DMS53 (cell line): Measurements from ENCODE around the gene ADAMTS2.

Experiments
- DNase-seq: peaks from one replicate; lab custom pipeline; 2025; lab: John Stamatoyannopoulos, UW

ADAMTS2 gene

GRCh38 chr5:179311091-179311470 is 34.2 kb downstream of the ADAMTS2 start:
- DNase-seq = no peak

- DNase-seq = no peak
These were observed 34.7 kb downstream of the ADAMTS2 start for GRCh38 chr5:179310439-179311090.

DNA sequence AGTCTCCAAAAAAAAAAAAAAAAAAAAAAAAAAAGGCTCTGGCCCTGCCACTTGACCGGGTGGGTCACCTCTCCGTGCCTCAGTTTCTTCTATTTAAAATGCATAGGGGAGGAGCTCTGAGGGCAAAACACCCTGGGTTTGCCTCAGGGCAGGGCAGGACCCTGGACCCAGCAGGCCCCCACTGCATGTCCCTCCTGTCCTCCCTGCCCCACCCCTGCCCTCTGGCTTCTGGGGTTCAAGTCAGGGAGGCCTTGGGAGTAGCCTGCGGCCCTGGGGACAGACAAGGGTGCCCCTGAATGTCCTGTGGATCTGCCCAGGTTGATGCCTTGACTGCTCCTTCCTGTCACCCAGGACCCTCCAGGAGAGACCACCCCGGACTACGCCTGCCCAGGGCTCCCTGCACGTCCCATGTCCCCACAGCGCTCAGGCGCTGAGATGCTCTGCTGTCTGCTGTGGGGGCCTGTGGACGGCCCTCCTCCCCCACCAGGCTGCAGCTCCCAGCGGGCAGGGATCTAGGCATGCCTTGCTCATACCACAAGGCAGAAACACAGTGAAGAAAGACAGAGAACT is 35.4 kb downstream of the ADAMTS2 start:
- DNase-seq = no peak

GRCh38 chr5:179309383-179309670 is 35.9 kb downstream of the ADAMTS2 start:
- no peak for DNase-seq

DNA sequence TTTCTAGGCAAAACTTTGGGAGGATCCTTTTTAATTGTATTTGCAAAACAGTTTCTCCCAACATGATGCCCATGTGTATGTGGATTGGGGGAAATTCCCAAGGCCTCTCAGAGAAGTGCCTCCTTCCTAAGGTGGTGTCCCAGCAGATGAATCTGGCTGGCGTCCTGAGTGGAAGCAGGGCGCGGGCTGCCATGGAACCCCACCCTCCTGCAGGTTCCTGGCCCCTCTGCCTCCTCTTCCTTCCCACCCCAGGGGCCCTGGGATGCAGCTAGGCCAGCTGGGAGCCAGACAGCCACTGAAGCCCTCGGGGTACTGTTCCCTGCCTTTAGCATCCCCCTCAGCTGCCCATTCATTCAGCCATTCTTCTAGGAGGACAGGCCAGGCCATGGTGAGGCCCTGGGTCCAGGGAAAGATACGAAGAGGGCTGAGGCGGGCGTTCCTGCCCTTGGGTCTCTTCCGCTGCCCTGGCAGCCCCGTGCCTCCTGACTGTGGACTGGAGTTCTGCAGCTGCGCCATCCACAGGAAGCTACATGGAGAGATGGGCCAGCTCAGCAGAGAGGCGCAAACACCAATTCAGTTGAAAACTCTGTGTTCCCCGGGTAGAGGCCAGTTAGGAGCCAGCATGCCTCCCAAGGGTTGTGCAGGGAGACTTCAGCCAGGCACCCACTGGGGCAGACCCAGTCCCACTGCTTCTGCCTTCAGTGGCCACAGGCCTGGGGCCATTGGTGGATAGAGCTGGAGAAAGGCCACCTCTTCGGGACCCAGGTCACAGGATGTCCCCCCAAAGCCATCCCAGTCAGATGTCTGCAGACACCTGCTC is 36.5 kb downstream of the ADAMTS2 start:
- no peak for DNase-seq

DNA sequence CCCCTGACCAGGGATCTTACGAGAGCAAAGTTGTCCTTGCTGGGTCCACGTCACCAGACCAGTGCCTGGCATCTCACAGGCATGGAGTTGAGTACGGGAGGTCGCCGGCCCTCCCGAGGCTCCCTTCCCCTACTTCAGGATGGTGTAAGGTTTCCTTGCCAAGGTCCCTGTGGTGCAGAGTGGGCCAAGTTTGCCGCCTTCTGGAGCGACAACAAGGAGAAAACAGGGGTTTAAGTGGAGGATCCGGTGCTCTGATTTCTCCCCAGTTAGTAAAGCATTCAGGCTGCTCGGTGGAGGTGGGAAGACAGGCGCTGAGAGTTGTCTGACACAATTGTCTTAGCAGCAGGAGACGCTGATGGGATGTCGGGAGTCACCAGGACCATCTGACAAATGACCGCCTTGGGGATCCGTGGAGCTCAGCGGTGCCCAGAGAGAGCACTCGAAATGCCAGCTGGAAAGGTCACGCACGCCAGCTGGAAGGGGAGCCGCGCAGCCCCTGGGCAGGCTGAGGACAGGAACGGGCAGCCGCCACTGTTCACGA is 37.3 kb downstream of the ADAMTS2 start:
- no peak for DNase-seq

GRCh38 chr5:179307013-179307800 is 38.1 kb downstream of the ADAMTS2 start:
- no peak for DNase-seq

DNA sequence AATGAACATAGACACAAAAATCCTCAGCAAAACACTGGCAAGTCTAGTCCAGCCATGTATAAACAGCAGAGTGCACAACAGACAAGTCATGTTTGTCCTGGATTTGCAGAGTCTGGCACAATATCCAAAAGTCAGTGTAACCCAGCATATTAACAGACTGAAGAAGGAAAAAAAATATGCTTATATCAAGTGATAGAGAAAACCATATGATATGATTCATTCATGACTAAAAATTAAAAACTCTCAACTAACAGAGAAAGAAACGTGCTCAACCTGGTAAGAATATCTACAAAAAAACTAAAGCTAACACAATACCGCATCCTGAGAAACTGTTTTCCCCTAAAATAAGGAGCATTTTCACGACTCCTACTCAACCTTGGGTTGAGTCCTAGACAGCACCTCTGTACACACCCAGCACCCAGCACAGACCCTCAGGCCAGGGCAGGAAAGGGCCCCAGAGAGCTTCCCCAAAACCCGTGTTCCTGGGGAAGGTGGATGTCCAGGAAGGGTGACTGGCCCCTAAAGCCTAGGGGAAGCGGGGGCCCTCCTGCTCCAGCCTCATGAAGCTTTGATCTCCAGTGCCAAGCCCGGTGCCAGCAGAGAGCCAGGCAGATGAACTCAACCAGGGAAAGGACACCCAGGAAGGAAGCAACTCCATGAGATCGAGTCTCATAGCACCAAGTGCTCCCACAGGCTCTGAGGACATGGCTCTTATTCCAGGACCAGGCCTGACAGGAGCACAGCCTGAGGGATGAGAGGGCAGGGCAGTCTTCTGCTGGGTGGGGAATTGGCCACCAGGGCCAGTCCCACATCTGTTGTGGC is 38.9 kb downstream of the ADAMTS2 start:
- DNase-seq = no peak

DNA sequence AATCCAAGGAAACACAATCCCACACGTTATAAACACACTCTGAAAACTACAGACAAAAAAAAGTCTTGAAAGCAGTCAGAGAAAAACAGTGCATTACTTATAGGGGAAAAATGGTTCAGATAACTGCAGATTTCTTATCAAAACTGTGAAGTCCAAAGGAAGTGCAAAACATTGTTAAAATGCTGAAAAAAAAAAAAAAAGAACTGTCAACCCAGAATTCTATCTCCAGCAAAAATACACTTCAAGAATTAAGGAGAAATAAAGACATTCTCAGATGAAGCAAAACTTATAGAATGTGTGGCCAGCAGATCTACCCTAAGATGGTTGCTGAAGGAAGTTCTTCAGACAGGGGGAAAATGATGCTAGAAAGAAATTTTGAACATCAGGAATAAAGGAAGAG is 40.4 kb downstream of the ADAMTS2 start:
- no peak for DNase-seq

DNA sequence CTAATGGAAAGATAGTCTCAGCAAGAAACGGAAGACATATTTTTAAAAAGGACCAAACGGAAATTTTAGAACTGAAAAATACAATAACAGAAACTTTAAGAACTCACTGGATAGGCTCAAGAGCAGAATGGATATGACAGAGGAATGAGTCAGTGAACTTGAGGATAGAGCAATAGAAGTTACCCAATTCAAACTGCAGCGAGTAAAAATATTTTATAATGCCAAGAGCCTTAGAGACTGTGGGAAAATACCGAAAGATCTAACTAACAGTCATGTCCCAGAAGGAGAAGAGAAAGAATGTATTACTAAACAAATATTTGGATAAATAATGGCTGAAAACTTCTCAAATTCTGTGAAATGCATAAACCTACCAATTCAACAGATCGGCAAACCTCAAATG is 40.8 kb downstream of the ADAMTS2 start:
- DNase-seq = no peak

GRCh38 chr5:179303451-179304200 is 41.6 kb downstream of the ADAMTS2 start:
- DNase-seq = no peak

DNA sequence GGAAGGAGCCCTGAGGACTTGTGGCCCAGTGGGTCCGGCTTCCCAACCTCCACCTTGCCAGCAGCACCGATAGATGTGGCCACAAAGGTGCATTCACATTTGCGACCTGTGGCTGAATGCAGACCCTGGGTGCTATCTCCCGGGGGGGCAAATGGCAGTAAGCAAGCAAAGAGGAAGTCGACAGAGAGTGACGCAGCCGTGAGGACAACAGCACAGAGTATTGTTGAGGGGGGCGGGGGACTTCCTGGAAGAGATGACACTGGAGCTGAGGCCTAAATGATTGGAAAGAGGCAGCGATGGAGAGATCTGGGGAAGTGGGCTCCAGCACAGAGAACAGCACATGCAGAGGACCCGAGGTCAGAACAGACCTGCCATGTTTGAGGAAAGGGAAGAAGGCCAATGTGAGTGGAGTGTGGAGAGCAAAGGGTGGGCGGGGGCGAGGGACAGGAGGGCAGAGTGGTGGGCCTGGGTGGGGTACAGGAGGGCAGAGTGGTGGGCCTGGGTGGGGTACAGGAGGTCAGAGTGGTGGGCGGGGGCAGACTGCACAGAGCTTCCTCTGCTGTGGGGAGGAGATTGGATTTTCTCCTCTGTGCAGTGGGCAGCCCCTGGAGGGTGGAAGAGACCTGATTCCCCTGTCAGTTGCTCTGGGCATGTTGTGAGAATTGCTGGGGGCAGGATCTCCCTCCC is 42.6 kb downstream of the ADAMTS2 start:
- no peak for DNase-seq

DNA sequence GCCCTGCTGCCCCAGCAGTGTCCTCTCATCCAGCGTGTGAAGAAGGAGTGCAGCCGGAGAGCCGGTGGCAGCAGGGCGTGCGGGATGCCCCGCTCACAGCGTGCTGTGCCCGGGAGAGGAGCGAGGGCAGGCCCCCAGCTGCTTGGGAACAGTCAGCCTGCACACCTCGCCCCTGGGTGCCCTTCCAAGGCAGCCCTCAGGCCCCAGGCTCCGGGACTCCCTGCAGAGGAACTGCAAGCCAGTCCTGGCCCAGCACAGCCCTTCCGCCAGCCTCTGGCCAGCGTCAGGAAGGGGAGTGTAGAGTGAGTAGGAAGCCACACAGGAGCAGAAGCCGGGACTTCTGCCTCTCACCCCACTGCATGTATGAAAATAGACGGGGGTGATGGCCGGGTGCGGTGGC is 43.5 kb downstream of the ADAMTS2 start:
- DNase-seq = no peak

- no peak for DNase-seq
These were observed 43.9 kb downstream of the ADAMTS2 start for GRCh38 chr5:179301376-179301775.

GRCh38 chr5:179300581-179301180 is 44.6 kb downstream of the ADAMTS2 start:
- DNase-seq = no peak

DNA sequence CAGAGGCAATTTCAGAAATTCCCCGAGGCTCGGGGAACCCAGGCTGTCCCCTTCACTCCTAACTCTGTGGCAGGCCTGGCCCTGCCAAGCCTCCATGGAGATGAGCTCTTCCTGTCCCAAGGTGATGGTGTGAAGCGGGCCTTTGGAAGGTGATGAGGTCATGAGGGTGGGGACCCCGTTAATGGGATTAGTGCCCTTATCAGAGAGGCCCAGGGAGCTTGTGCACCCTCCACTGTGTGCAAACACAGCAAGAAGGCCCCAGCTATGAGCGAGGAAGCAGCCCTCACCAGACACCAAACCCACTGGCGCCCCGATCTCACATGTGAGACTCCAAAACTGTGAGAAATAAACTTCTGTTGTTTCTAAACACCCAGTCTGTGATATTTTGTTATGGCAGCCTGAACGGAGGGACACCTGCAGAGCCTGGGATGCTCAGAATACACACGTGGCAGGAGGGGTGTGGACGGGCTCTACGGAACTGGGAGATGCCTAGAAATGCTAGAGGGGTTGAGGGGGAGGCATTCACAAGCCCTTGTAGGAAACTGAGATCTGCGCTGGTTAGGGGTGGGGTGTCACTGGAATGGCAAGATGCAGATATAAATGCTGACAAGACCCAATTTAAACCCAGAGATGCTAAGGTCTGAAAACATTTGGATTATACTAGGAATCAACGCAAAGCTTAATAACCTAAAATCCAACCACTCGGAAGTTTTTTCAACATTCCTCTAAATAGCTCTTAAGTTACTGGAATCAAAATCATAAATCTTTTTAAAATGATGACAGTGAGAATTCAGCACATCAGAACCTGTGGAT is 46.9 kb downstream of the ADAMTS2 start:
- DNase-seq = no peak

DNA sequence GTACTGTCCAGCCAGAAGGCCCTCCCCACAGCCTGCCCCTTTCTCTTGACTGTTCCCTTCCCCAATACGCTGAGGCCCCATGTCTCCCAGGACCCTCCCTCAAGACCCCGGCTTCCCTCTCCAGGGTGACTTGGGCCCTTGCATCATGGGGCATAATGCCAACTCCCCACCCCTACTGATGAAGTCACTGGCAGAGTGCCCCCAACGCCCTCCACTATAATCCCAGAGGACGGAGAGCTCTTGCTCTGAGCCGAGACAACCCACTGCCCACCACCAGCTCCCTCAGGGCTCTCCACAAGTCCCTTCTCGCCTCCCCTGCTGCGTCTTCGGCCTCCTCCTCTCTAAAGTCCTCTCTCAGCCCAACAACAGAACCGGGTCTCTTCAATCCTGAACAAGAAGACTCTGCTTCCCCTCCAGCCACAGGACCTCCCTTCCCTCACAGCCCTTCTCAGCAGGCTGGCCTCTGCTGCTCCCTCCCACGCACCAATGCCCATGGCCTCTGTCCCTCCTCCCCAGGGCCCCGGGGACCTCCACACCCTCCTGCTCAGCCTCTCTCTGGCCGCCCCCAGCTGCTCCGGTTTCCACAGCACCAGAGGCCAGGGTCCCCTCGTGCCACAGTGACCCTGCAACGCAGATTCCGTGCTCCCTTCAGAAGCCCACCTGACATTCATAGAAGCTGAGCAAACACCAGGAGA is 47.6 kb downstream of the ADAMTS2 start:
- no peak for DNase-seq

DNA sequence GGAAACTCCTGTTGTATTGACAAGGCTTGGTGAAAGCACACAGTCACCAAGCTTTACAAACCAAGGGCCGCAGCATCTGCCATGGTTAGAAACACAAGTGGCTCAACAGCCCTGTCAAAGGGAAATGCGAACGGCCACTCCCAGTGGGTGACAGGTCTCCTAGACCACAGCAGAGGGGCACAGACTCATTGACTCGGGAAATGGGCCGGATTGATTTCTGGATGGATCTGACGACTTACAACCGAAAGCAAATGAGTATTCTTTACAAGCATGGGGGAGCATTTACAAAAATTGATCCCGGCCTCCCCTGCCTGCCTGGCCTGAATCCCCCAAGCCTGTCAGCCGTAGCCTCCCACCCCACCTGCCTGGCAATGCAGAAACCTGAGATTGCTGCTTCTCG is 48.2 kb downstream of the ADAMTS2 start:
- no peak for DNase-seq
